Endothelial cell of umbilical vein (primary cell): Measurements from ENCODE around the gene FOXL2NB.

Experiments
- EZH2 ChIP-seq: IDR thresholded peaks from 2 replicates; pipeline ENCODE4 v1.6.1; 2012; ENCODE audit warnings: borderline replicate concordance, low read depth, mild to moderate bottlenecking, moderate library complexity, low read length, inconsistent platforms; ENCODE audit not compliant: severe bottlenecking
- GATA2 ChIP-seq: IDR thresholded peaks from 2 replicates; pipeline ENCODE4 v1.7.0; 2011; ENCODE audit warnings: low read depth, mild to moderate bottlenecking, moderate library complexity, mixed read lengths, low read length; ENCODE audit not compliant: insufficient read length, insufficient read depth
- JUN ChIP-seq: IDR thresholded peaks from 2 replicates; pipeline ENCODE4 v1.6.1; 2011; ENCODE audit warnings: borderline replicate concordance, low read depth; ENCODE audit not compliant: insufficient read length, insufficient read depth
- MYC ChIP-seq: IDR thresholded peaks from one replicate; pipeline ENCODE4 v1.6.1; 2011; ENCODE audit warnings: mild to moderate bottlenecking, low read depth, low read length
- POLR2A ChIP-seq: IDR thresholded peaks from 2 replicates; pipeline ENCODE4 v1.6.1; 2012; ENCODE audit warnings: low read depth, mild to moderate bottlenecking, control low read depth, low read length
- POLR2AphosphoS5 ChIP-seq: IDR thresholded peaks from 2 replicates; pipeline ENCODE4 v1.6.1; 2012; ENCODE audit warnings: low read depth, mild to moderate bottlenecking, control low read depth, low read length, moderate library complexity; ENCODE audit not compliant: insufficient read depth
- TF ChIP-seq, protein P1 (sequence below), 2 donors: IDR thresholded peaks; 1 replicate in 1 of 2; 2 replicates in 1 of 2; pipeline ENCODE4 v1.5.1; 2011; ENCODE audit warnings: low read length in 2 of 2, mild to moderate bottlenecking in 2 of 2, moderate library complexity in 2 of 2, control low read depth in 1 of 2, inconsistent platforms in 1 of 2, low read depth in 1 of 2; ENCODE audit not compliant: insufficient read depth in 1 of 2; ENCODE audit errors: extremely low read depth in 1 of 2
- TF ChIP-seq, protein P2 (sequence below): IDR thresholded peaks from 2 replicates; pipeline ENCODE4 v1.6.1; 2011; ENCODE audit not compliant: insufficient read depth, insufficient read length

DNA sequence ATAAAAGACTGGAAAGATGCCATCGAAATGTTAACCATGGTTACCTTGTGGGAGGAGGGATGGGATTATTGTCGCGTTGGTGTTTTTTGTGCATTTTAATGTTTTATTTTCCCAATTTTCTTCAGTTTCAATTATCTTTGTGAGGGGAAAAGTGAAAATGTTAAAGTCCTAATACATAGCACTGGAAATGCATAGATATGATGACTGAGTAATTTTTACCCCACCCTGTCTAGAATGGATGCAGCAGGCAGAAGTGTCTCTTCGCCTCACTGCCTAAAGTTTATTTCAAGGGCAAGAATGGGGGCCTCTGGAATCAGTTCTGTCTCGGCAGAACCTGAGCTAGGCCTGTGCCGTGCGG is 11.5 kb upstream of the FOXL2NB start:
- TF ChIP-seq, protein P1, sequence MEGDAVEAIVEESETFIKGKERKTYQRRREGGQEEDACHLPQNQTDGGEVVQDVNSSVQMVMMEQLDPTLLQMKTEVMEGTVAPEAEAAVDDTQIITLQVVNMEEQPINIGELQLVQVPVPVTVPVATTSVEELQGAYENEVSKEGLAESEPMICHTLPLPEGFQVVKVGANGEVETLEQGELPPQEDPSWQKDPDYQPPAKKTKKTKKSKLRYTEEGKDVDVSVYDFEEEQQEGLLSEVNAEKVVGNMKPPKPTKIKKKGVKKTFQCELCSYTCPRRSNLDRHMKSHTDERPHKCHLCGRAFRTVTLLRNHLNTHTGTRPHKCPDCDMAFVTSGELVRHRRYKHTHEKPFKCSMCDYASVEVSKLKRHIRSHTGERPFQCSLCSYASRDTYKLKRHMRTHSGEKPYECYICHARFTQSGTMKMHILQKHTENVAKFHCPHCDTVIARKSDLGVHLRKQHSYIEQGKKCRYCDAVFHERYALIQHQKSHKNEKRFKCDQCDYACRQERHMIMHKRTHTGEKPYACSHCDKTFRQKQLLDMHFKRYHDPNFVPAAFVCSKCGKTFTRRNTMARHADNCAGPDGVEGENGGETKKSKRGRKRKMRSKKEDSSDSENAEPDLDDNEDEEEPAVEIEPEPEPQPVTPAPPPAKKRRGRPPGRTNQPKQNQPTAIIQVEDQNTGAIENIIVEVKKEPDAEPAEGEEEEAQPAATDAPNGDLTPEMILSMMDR (IDR thresholded peaks at IDR 0.05; ENCODE audit: extremely low read depth in 1 of 2, insufficient read depth in 1 of 2, low read depth in 1 of 2, low read length in 2 of 2), result no peak
- TF ChIP-seq POLR2A (no peak), MYC (no peak), EZH2 (no peak), POLR2AphosphoS5 (no peak), JUN (no peak), GATA2 (no peak)
- TF ChIP-seq, protein P2, sequence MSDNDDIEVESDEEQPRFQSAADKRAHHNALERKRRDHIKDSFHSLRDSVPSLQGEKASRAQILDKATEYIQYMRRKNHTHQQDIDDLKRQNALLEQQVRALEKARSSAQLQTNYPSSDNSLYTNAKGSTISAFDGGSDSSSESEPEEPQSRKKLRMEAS, result no peak
